Measurements from ENCODE around the gene ZFAND3.

The ZFAND3 gene

GRCh38 chr6:38164671-38165108 is 345.2 kb downstream of the ZFAND3 start:
- Histone ChIP-seq H3K79me2 (ENCODE audit: low read length) (no peaks in the 10 kb centered on the region), H3K9me2 (replicated peaks; ENCODE audit: insufficient read depth, low read length) (no peaks in the 10 kb centered on the region), H3K27ac (ENCODE audit: low read length) (no peak overlapping the region), H3K4me3 (ENCODE audit: low read length) (no peak overlapping the region), H3K36me3 (replicated peaks; ENCODE audit: insufficient read depth, low read length) (no peaks in the 10 kb centered on the region), H3K9ac (ENCODE audit: low read length) (no peak overlapping the region), H3F3A (ENCODE audit: insufficient read depth, low read length) (no peaks in the 10 kb centered on the region), H3K9me3 (replicated peaks; ENCODE audit: insufficient read depth, low read length) (no peaks in the 10 kb centered on the region), H3K4me2 (ENCODE audit: low read depth, low read length) (no peak overlapping the region), H2AFZ (ENCODE audit: low read length) (no peak overlapping the region), H3K27me3 (replicated peaks; ENCODE audit: insufficient read depth, low read length) (no peaks in the 10 kb centered on the region), H4K20me1 (ENCODE audit: insufficient read depth, low read length) (no peaks in the 10 kb centered on the region), H3K4me1 (ENCODE audit: low read length) (no peaks in the 10 kb centered on the region)
- no peak for DNase-seq
- no peak for TF ChIP-seq CTCF (IDR thresholded peaks at IDR 0.05; ENCODE audit: low read length)
- no peak for TF ChIP-seq EZH2phosphoT487 (IDR thresholded peaks at IDR 0.05; ENCODE audit: low read length)
- TF ChIP-seq EZH2 (optimal IDR thresholded peaks at IDR 0.05; ENCODE audit: low read depth, low read length), result no peak

GRCh38 chr6:38166411-38167240 is 347.1 kb downstream of the ZFAND3 start:
- no peaks in the 10 kb centered on the region for H3K9me2 ChIP-seq (replicated peaks; ENCODE audit: insufficient read depth, low read length)
- no peak overlapping the region for H3K9ac ChIP-seq (ENCODE audit: low read length)
- no peaks in the 10 kb centered on the region for H4K20me1 ChIP-seq (ENCODE audit: insufficient read depth, low read length)
- no peaks in the 10 kb centered on the region for H3K9me3 ChIP-seq (replicated peaks; ENCODE audit: insufficient read depth, low read length)
- H3K4me1 ChIP-seq (ENCODE audit: low read length), result no peaks in the 10 kb centered on the region
- no peaks in the 10 kb centered on the region for H3K27me3 ChIP-seq (replicated peaks; ENCODE audit: insufficient read depth, low read length)
- no peak overlapping the region for H3K4me3 ChIP-seq (ENCODE audit: low read length)
- no peak overlapping the region for H3K27ac ChIP-seq (ENCODE audit: low read length)
- no peaks in the 10 kb centered on the region for H3K79me2 ChIP-seq (ENCODE audit: low read length)
- no peak for DNase-seq
- TF ChIP-seq EZH2 (optimal IDR thresholded peaks at IDR 0.05; ENCODE audit: low read depth, low read length) (no peak), EZH2phosphoT487 (IDR thresholded peaks at IDR 0.05; ENCODE audit: low read length) (no peak), CTCF (IDR thresholded peaks at IDR 0.05; ENCODE audit: low read length) (no peak)
- H3K4me2 ChIP-seq (ENCODE audit: low read depth, low read length), result no peak overlapping the region
- no peaks in the 10 kb centered on the region for H3K36me3 ChIP-seq (replicated peaks; ENCODE audit: insufficient read depth, low read length)
- H2AFZ ChIP-seq (ENCODE audit: low read length), result no peak overlapping the region
- no peaks in the 10 kb centered on the region for H3F3A ChIP-seq (ENCODE audit: insufficient read depth, low read length)

GRCh38 chr6:38167598-38167997 is 348.1 kb downstream of the ZFAND3 start:
- Histone ChIP-seq H3K79me2 (ENCODE audit: low read length) (no peaks in the 10 kb centered on the region), H3K27ac (ENCODE audit: low read length) (no peak overlapping the region), H3F3A (ENCODE audit: insufficient read depth, low read length) (no peaks in the 10 kb centered on the region), H3K9ac (ENCODE audit: low read length) (no peak overlapping the region), H3K9me3 (replicated peaks; ENCODE audit: insufficient read depth, low read length) (no peaks in the 10 kb centered on the region), H3K4me3 (ENCODE audit: low read length) (no peak overlapping the region), H3K4me1 (ENCODE audit: low read length) (no peaks in the 10 kb centered on the region), H4K20me1 (ENCODE audit: insufficient read depth, low read length) (no peaks in the 10 kb centered on the region), H3K36me3 (replicated peaks; ENCODE audit: insufficient read depth, low read length) (no peaks in the 10 kb centered on the region), H3K27me3 (replicated peaks; ENCODE audit: insufficient read depth, low read length) (no peaks in the 10 kb centered on the region), H3K9me2 (replicated peaks; ENCODE audit: insufficient read depth, low read length) (no peaks in the 10 kb centered on the region), H3K4me2 (ENCODE audit: low read depth, low read length) (no peak overlapping the region), H2AFZ (ENCODE audit: low read length) (no peak overlapping the region)
- DNase-seq, result no peak
- TF ChIP-seq CTCF (IDR thresholded peaks at IDR 0.05; ENCODE audit: low read length) (no peak), EZH2 (optimal IDR thresholded peaks at IDR 0.05; ENCODE audit: low read depth, low read length) (no peak), EZH2phosphoT487 (IDR thresholded peaks at IDR 0.05; ENCODE audit: low read length) (no peak)
